Stomach (tissue), 9 donors: ENCODE measurements around the gene UGT1A8. TPM values are rescaled to one million over a fixed set of nuclear protein-coding genes. Genes with fewer than 3 reads are reported as not detected.
A peak's percentile ranks its signal among the peaks of the same experiment; 100 is the strongest.

Experiments used
- DNase-seq, 2 donors: peaks; one replicate each; pipeline versions ENCODE4 v3.0.0 to v3.0.0-alpha.2; 2013 to 2019
- H3K27ac ChIP-seq, 5 donors: fragments of 200-600 bp in 4 of 5; sonication (generic) in 4 of 5; one replicate each; pipeline ENCODE4 v1.5.1; 2013 to 2019; ENCODE audit warnings: mild to moderate bottlenecking in 1 of 5, moderate library complexity in 1 of 5
- H3K27me3 ChIP-seq, 3 donors: fragments of 200-600 bp; sonication (generic); one replicate each; pipeline ENCODE4 v1.5.1; 2017 to 2019; ENCODE audit warnings: mixed run types in 1 of 3
- H3K36me3 ChIP-seq, 4 donors: fragments of 200-600 bp; sonication (generic); 1 replicate in 3 of 4; 2 replicates in 1 of 4; pipeline ENCODE4 v1.5.1; 2016 to 2019
- H3K4me1 ChIP-seq, 4 donors: fragments of 200-600 bp; sonication (generic); one replicate each; pipeline ENCODE4 v1.5.1; 2016 to 2019
- H3K4me3 ChIP-seq, 4 donors: fragments of 200-600 bp; sonication (generic) in 3 of 4; one replicate each; pipeline ENCODE4 v1.5.1; 2016 to 2019; ENCODE audit warnings: mild to moderate bottlenecking in 1 of 4
- H3K9me3 ChIP-seq, 4 donors: fragments of 200-600 bp; sonication (generic); one replicate each; pipeline ENCODE4 v1.5.1; 2016 to 2019
- CTCF ChIP-seq, 7 experiments: fragments of 450-650 bp in 4 of 7; fragments of 200-600 bp in 3 of 7; sonication (generic) in 3 of 7; IDR thresholded peaks; one replicate each; pipeline ENCODE4 v1.5.1; 2016 to 2019; ENCODE audit warnings: antibody characterized with exemption in 7 of 7, control low read depth in 2 of 7, mild to moderate bottlenecking in 1 of 7
- EP300 ChIP-seq: sonication (generic); formaldehyde crosslinking; IDR thresholded peaks from one replicate; pipeline ENCODE4 v1.6.1; 2017; ENCODE audit warnings: antibody characterized with exemption
- POLR2A ChIP-seq, 4 donors: fragments of 450-650 bp; IDR thresholded peaks; one replicate each; pipeline ENCODE4 v1.6.1; 2016; ENCODE audit warnings: antibody characterized with exemption in 4 of 4, control low read depth in 2 of 4, mild to moderate bottlenecking in 1 of 4, moderate library complexity in 1 of 4
- POLR2AphosphoS5 ChIP-seq, 3 donors: sonication (generic); formaldehyde crosslinking; IDR thresholded peaks; one replicate each; pipeline ENCODE4 v1.6.1; 2016; ENCODE audit warnings: antibody characterized with exemption in 3 of 3
- WGBS, 5 donors: extraction: QIAGEN DNeasy Blood & Tissue Kit in 3 of 5; methylation state at CpG; one replicate each; pipeline versions ENCODE4 v1.1.5 to v1.1.7; 2013 to 2018; 5-methylcytosine and 5-hydroxymethylcytosine counted together
- intact Hi-C: fragments of 100-400 bp; cut with DNase I; formaldehyde crosslinking; loops from one replicate; pipeline ENCODE4 v1.15.1; 2023; ENCODE audit warnings: low total_unique reads
- polyA plus RNA-seq, 3 donors: library from polyadenylated mRNA; stranded (reverse); fragments of 200-250 nt; gene quantifications; one replicate each; pipeline ENCODE4 v1.2.3, GENCODE V29; 2013
- total RNA-seq, 5 donors: library from RNA; depleted of rRNA; stranded (reverse); fragments of >200 nt; gene quantifications; one replicate each; pipeline versions ENCODE4 v1.1.0 to v1.2.3, GENCODE V29; 2014 to 2016
- donor health status: healthy with polysubstance abuse.
- donor health status: Bipolar disorder and iron deficiency.
- donor health status: healthy.

UGT1A8 gene
- total and polyA plus RNA-seq, 8 donors, result 2.3 to 7.2 TPM; not detected in 6

GRCh38 chr2:233815861-233816260 is 198.4 kb downstream of the UGT1A8 start:
- no peak for TF ChIP-seq POLR2A (IDR thresholded peaks at IDR 0.05)
- TF ChIP-seq CTCF (IDR thresholded peaks at IDR 0.05), result no peak
- TF ChIP-seq EP300, result no peak
- no peak for TF ChIP-seq POLR2AphosphoS5 (IDR thresholded peaks at IDR 0.05)
- H3K27me3 ChIP-seq, result peaks cover 0 to 4% (median 0%) of the 10 kb centered on the region in 3 donors
- no peaks in the 10 kb centered on the region for H3K36me3 ChIP-seq
- no peak overlapping the region for H3K4me3 ChIP-seq
- no peak overlapping the region for H3K27ac ChIP-seq
- H3K9me3 ChIP-seq, result no peaks in the 10 kb centered on the region
- DNase-seq, result no peak
- 77 to 93% (median 83%) methylated on average over 6 of the region's 6 CpGs for WGBS, 5 donors
- intact Hi-C loops, result no loop called here
- H3K4me1 ChIP-seq, result no peaks in the 10 kb centered on the region

GRCh38 chr2:233816334-233816733 is 198.9 kb downstream of the UGT1A8 start:
- Histone ChIP-seq H3K4me3 (no peak overlapping the region), H3K27me3 (peaks cover 0 to 4% (median 0%) of the 10 kb centered on the region in 3 donors), H3K4me1 (no peaks in the 10 kb centered on the region), H3K27ac (no peak overlapping the region), H3K36me3 (no peaks in the 10 kb centered on the region), H3K9me3 (no peaks in the 10 kb centered on the region)
- WGBS, 5 donors, result 51 to 67% (median 61%) methylated on average over 2 of the region's 2 CpGs
- TF ChIP-seq POLR2AphosphoS5 (IDR thresholded peaks at IDR 0.05) (no peak), CTCF (IDR thresholded peaks at IDR 0.05) (no peak), POLR2A (IDR thresholded peaks at IDR 0.05) (no peak), EP300 (no peak)
- DNase-seq, result no peak
- intact Hi-C loops, result no loop called here

- WGBS, 5 donors, result 72 to 78% (median 77%) methylated on average over 4 of the region's 4 CpGs
- DNase-seq, result peak in 1 of 2 donors; percentile 17
These were observed 199.3 kb downstream of the UGT1A8 start for GRCh38 chr2:233816771-233817170.

GRCh38 chr2:233817361-233817911 is 200.0 kb downstream of the UGT1A8 start:
- peak in 1 of 2 donors; percentile 20 for DNase-seq
- 70 to 83% (median 77%) methylated on average over 3 of the region's 3 CpGs for WGBS, 5 donors

More at GRCh38 chr2:233816771-233817170, 199.3 kb downstream of the UGT1A8 start:
- TF ChIP-seq POLR2A (IDR thresholded peaks at IDR 0.05), result no peak
- Histone ChIP-seq H3K27ac (no peak overlapping the region), H3K4me1 (no peaks in the 10 kb centered on the region), H3K36me3 (no peaks in the 10 kb centered on the region), H3K4me3 (no peak overlapping the region), H3K27me3 (peaks cover 0 to 4% (median 0%) of the 10 kb centered on the region in 3 donors), H3K9me3 (no peaks in the 10 kb centered on the region)
- intact Hi-C loops, result no loop called here

More at GRCh38 chr2:233817361-233817911, 200.0 kb downstream of the UGT1A8 start:
- no peak overlapping the region for H3K27ac ChIP-seq
- no peaks in the 10 kb centered on the region for H3K9me3 ChIP-seq
- no peak for TF ChIP-seq POLR2A (IDR thresholded peaks at IDR 0.05)
- no peak for TF ChIP-seq EP300
- no peak for TF ChIP-seq POLR2AphosphoS5 (IDR thresholded peaks at IDR 0.05)
- no peak for TF ChIP-seq CTCF (IDR thresholded peaks at IDR 0.05)
- peaks cover 0 to 4% (median 0%) of the 10 kb centered on the region in 3 donors for H3K27me3 ChIP-seq
- H3K36me3 ChIP-seq, result no peaks in the 10 kb centered on the region
- H3K4me1 ChIP-seq, result no peaks in the 10 kb centered on the region
- intact Hi-C loops, result no loop called here
- no peak overlapping the region for H3K4me3 ChIP-seq
